Measurements from ENCODE around the gene PHF11. TPM values are rescaled to one million over a fixed set of nuclear protein-coding genes. Genes with fewer than 3 reads are reported as not detected.

The PHF11 gene
- total and polyA plus RNA-seq, 2 donors (not counting 3 experiments of a cell fraction or from before 2014, with no cell fraction given): 12.9 to 32.4 TPM

- Histone ChIP-seq H3K27ac (ENCODE audit: insufficient read depth, low read depth, low read length) (no peak overlapping the region), H4K20me1 (replicated peaks; ENCODE audit: control insufficient read depth, extremely low read depth, insufficient read depth, low read length) (no peaks in the 10 kb centered on the region), H3K9me3 (replicated peaks; ENCODE audit: control insufficient read depth, insufficient read depth, low read length) (no peaks in the 10 kb centered on the region), H3K9me1 (replicated peaks; ENCODE audit: control insufficient read depth, extremely low read depth, insufficient read depth, low read length) (no peaks in the 10 kb centered on the region), H3K4me1 (ENCODE audit: control insufficient read depth, extremely low read depth, insufficient read depth, low read length) (no peaks in the 10 kb centered on the region), H3K79me2 (ENCODE audit: control insufficient read depth, insufficient read depth, low read length) (no peaks in the 10 kb centered on the region), H3K36me3 (ENCODE audit: control insufficient read depth in 2 of 2, extremely low read depth in 1 of 2, insufficient read depth in 2 of 2, low read length in 2 of 2) (peaks cover 0 to 5% of the 10 kb centered on the region in 2 experiments), H3K27me3 (ENCODE audit: control insufficient read depth in 2 of 2, insufficient read depth in 2 of 2, low read length in 2 of 2) (no peaks in the 10 kb centered on the region), H3K4me3 (replicated peaks in 1 of 3; ENCODE audit: insufficient read depth in 1 of 3, low read depth in 1 of 3, low read length in 3 of 3) (no peak overlapping the region), H2AFZ (ENCODE audit: low read depth, low read length) (no peak overlapping the region), H3K4me2 (ENCODE audit: insufficient read depth, low read length) (no peak overlapping the region), H3K9ac (replicated peaks; ENCODE audit: extremely low read depth, insufficient read depth, low read length) (no peak overlapping the region)
- ChIA-PET POLR2A (no interaction called here), CTCF (interaction anchor here (0.6 to 1.2 kb wide), 3 partner anchors 46 to 285 kb away, joined by 3 read pairs; no protein-coding TSS in a partner anchor)
- no peak for TF ChIP-seq JUN (IDR thresholded peaks at IDR 0.05; ENCODE audit: borderline replicate concordance, insufficient read depth, insufficient read length, low read depth)
- no peak for TF ChIP-seq GATA2 (IDR thresholded peaks at IDR 0.05; ENCODE audit: insufficient read depth, insufficient read length, low read depth, low read length)
- TF ChIP-seq EZH2 (IDR thresholded peaks at IDR 0.05; ENCODE audit: borderline replicate concordance, low read depth, low read length, severe bottlenecking): no peak
- no peak for TF ChIP-seq MYC (IDR thresholded peaks at IDR 0.05; ENCODE audit: low read depth, low read length)
- no peak for TF ChIP-seq POLR2A (IDR thresholded peaks at IDR 0.05; ENCODE audit: low read depth, low read length)
- TF ChIP-seq CTCF (IDR thresholded peaks at IDR 0.05; ENCODE audit: extremely low read depth in 1 of 2, insufficient read depth in 1 of 2, low read depth in 1 of 2, low read length in 2 of 2): no peak
- TF ChIP-seq FOS (IDR thresholded peaks at IDR 0.05; ENCODE audit: borderline replicate concordance, insufficient read depth, low read length): no peak
- TF ChIP-seq POLR2AphosphoS5 (IDR thresholded peaks at IDR 0.05; ENCODE audit: insufficient read depth, low read depth, low read length): no peak
- TF ChIP-seq MAX (IDR thresholded peaks at IDR 0.05; ENCODE audit: insufficient read depth, insufficient read length): no peak
- intact Hi-C loops (cut with micrococcal nuclease): no loop called here
- DNase-seq (ENCODE audit: low read depth, low spot score) (no peak), FAIRE-seq (no peak)
- BruUV-seq (replicated peaks): no TSS peak
- dilution Hi-C loops (cut with MboI; ENCODE audit: extremely low pct_ligation_motif_present, low sequenced_read_pairs): no loop called here
These were observed 65.3 kb downstream of the PHF11 start for GRCh38 chr13:49561062-49561410.

All from endothelial cell of umbilical vein (primary cell).